Mesangial cell (primary cell): ENCODE data around the gene RIC1. TPM values are rescaled to one million over a fixed set of nuclear protein-coding genes. Genes with fewer than 3 reads are reported as not detected.

Source experiments
- total RNA-seq: library from RNA; depleted of rRNA; stranded (reverse); fragments of >200 nt; gene quantifications from 2 replicates; pipeline ENCODE4 v1.2.3, GENCODE V29; 2015

The RIC1 gene, protein sequence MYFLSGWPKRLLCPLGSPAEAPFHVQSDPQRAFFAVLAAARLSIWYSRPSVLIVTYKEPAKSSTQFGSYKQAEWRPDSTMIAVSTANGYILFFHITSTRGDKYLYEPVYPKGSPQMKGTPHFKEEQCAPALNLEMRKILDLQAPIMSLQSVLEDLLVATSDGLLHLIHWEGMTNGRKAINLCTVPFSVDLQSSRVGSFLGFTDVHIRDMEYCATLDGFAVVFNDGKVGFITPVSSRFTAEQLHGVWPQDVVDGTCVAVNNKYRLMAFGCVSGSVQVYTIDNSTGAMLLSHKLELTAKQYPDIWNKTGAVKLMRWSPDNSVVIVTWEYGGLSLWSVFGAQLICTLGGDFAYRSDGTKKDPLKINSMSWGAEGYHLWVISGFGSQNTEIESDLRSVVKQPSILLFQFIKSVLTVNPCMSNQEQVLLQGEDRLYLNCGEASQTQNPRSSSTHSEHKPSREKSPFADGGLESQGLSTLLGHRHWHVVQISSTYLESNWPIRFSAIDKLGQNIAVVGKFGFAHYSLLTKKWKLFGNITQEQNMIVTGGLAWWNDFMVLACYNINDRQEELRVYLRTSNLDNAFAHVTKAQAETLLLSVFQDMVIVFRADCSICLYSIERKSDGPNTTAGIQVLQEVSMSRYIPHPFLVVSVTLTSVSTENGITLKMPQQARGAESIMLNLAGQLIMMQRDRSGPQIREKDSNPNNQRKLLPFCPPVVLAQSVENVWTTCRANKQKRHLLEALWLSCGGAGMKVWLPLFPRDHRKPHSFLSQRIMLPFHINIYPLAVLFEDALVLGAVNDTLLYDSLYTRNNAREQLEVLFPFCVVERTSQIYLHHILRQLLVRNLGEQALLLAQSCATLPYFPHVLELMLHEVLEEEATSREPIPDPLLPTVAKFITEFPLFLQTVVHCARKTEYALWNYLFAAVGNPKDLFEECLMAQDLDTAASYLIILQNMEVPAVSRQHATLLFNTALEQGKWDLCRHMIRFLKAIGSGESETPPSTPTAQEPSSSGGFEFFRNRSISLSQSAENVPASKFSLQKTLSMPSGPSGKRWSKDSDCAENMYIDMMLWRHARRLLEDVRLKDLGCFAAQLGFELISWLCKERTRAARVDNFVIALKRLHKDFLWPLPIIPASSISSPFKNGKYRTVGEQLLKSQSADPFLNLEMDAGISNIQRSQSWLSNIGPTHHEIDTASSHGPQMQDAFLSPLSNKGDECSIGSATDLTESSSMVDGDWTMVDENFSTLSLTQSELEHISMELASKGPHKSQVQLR (N-terminal part only)
- total RNA-seq: 20.0 and 27.8 TPM in 2 replicates

DNA sequence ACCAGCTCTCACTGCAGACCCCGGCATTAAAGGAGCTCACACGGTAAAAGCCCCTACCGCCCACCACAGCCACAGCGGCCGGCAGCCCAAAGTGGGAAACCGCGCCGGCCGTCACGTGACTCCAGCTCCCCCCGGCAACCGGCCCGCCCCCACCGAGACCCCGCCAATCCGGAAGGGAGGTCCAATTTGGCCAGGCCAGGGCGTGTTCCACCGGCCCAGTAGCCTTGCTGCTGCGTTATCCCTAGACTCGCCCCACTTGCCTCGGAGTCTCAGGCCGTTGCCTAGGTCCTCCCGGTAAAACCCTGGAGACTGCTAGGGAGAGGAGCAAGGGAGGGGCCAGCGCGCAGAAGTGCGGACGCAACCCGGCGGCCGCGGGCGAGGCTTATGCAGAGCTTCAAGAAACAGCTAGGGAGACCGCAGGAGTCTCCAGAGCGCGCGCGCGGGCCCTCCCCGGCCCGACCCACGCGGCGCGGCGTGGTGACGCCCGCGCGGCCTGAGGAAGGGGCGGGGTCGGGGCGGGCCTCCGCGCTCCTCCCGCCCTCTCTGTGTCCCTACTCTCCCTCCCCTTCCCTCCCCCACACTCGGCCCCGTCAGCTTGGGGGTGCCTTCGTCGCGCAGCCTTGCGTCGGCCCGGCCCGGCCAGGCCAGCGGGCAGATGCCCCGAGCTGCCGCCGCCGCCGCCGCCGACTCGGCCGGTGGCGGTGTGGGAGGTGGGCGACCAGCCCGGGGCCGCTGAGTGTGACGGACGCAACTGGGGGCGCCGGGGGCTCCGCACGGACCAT lies at the start of gene RIC1:
Gene RIC1, plus strand, starts transcription at position 578 of the 782 bp plus-strand sequence. Its CDS starts 203 bp downstream, at position 781.

Other genes with a start within 250 kb of the RIC1 start
- gene PLGRKT, start 191.2 kb upstream of the RIC1 start, total RNA-seq: 12.9 and 24.6 TPM in 2 replicates
- gene CD274, start 178.6 kb upstream of the RIC1 start, total RNA-seq: 1.0 and 12.1 TPM in 2 replicates
- 0.89 and 2.0 TPM in 2 replicates for gene PDCD1LG2, start 118.6 kb upstream of the RIC1 start, total RNA-seq
- 8.1 and 18.3 TPM in 2 replicates for gene ERMP1, start 204.0 kb downstream of the RIC1 start, total RNA-seq